Astrocyte (in vitro differentiated cells and primary cell): ENCODE data around the gene ABCA1. TPM values are rescaled to one million over a fixed set of nuclear protein-coding genes. Genes with fewer than 3 reads are reported as not detected.

Experiments
- DNase-seq: peaks from one replicate; pipeline ENCODE4 v3.0.0-alpha.2; 2010; ENCODE audit warnings: low read depth
- FAIRE-seq: peaks from 2 replicates; lab custom pipeline; 2011; peaks lifted over from hg19 to GRCh38; lab: Jason Lieb, UNC
- H2AFZ ChIP-seq: 2 replicates; pipeline ENCODE4 v1.6.0; 2012; ENCODE audit warnings: low read depth, low read length, inconsistent platforms
- H3K27ac ChIP-seq: 2 replicates; pipeline ENCODE4 v1.5.1; 2011; ENCODE audit warnings: low read depth, low read length, inconsistent platforms
- H3K27me3 ChIP-seq: 2 replicates; pipeline ENCODE4 v1.6.0; 2011; ENCODE audit warnings: low read length, inconsistent platforms; ENCODE audit not compliant: insufficient read depth
- H3K36me3 ChIP-seq: 2 replicates; pipeline ENCODE4 v1.5.1; 2011; ENCODE audit warnings: low read length, inconsistent platforms; ENCODE audit not compliant: insufficient read depth
- H3K4me1 ChIP-seq: 2 replicates; pipeline ENCODE4 v1.5.1; 2011; ENCODE audit warnings: low read length, inconsistent platforms; ENCODE audit not compliant: insufficient read depth
- H3K4me2 ChIP-seq: 2 replicates; pipeline ENCODE4 v1.6.0; 2012; ENCODE audit warnings: low read length, inconsistent platforms
- H3K4me3 ChIP-seq: 2 replicates; pipeline ENCODE4 v1.5.1; 2011; ENCODE audit warnings: low read depth, mild to moderate bottlenecking, low read length, inconsistent platforms; ENCODE audit not compliant: insufficient read depth
- H3K79me2 ChIP-seq: 2 replicates; pipeline ENCODE4 v1.6.0; 2012; ENCODE audit warnings: mild to moderate bottlenecking, low read length, inconsistent platforms; ENCODE audit not compliant: insufficient read depth
- H3K9ac ChIP-seq: 2 replicates; pipeline ENCODE4 v1.6.0; 2012; ENCODE audit warnings: mild to moderate bottlenecking, low read length, inconsistent platforms
- H3K9me3 ChIP-seq: 2 replicates; pipeline ENCODE4 v1.5.1; 2012; ENCODE audit warnings: low read depth, mild to moderate bottlenecking, low read length, inconsistent platforms; ENCODE audit not compliant: insufficient read depth
- H4K20me1 ChIP-seq: 2 replicates; pipeline ENCODE4 v1.6.0; 2012; ENCODE audit warnings: low read length, inconsistent platforms; ENCODE audit not compliant: insufficient read depth
- H3K27ac Mint-ChIP-seq: one replicate; pipeline ENCODE4 v1.8.0; 2021; ENCODE audit warnings: mild to moderate bottlenecking, mixed read lengths; ENCODE audit not compliant: unreplicated experiment
- H3K27me3 Mint-ChIP-seq: one replicate; pipeline ENCODE4 v1.8.0; 2021; ENCODE audit warnings: low read depth, mixed read lengths; ENCODE audit not compliant: unreplicated experiment
- H3K36me3 Mint-ChIP-seq: one replicate; pipeline ENCODE4 v1.8.0; 2021; ENCODE audit warnings: low read depth, mixed read lengths; ENCODE audit not compliant: unreplicated experiment
- H3K4me1 Mint-ChIP-seq: one replicate; pipeline ENCODE4 v1.8.0; 2021; ENCODE audit warnings: low read depth, mixed read lengths; ENCODE audit not compliant: unreplicated experiment
- H3K4me3 Mint-ChIP-seq: one replicate; pipeline ENCODE4 v1.8.0; 2021; ENCODE audit warnings: mild to moderate bottlenecking, moderate library complexity, mixed read lengths; ENCODE audit not compliant: unreplicated experiment
- H3K9me3 Mint-ChIP-seq: one replicate; pipeline ENCODE4 v1.8.0; 2021; ENCODE audit warnings: mild to moderate bottlenecking, mixed read lengths; ENCODE audit not compliant: unreplicated experiment
- EZH2 ChIP-seq: IDR thresholded peaks from 2 replicates; pipeline ENCODE4 v1.6.1; 2012; ENCODE audit warnings: mild to moderate bottlenecking, low read length, inconsistent platforms; ENCODE audit not compliant: insufficient read depth
- total RNA-seq: library from RNA; stranded (reverse); gene quantifications from 2 replicates; pipeline ENCODE4 v1.2.1, GENCODE V29; 2021
- TF ChIP-seq, protein P1 (sequence below): IDR thresholded peaks from 2 replicates; pipeline ENCODE4 v1.5.1; 2011; ENCODE audit warnings: low read depth, mild to moderate bottlenecking, inconsistent platforms, low read length, moderate library complexity; ENCODE audit not compliant: insufficient read depth

Gene ABCA1
- total RNA-seq, 1 donor from 2014 or later = 109 TPM

DNA sequence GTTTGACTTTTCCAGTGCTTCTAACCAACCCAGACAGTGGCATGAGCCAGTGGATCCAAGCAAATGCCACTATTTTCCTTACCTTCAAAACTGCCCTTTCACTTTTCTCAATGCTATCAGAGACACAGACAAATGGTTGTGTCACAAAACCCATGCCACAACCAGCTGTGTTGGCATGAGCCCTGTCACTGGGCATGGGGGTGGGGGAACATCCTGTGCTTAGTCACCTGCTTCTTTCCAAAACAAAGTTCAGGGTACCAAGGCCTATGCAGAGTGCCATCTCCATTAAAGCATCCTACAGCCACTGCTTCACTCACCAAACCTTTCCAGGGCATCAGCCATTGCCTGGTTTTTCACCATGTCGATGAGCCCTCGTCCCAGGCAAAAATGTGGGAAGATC, 133.9 kb downstream of the ABCA1 start:
- TF ChIP-seq EZH2 = no peak
- TF ChIP-seq, protein P1, sequence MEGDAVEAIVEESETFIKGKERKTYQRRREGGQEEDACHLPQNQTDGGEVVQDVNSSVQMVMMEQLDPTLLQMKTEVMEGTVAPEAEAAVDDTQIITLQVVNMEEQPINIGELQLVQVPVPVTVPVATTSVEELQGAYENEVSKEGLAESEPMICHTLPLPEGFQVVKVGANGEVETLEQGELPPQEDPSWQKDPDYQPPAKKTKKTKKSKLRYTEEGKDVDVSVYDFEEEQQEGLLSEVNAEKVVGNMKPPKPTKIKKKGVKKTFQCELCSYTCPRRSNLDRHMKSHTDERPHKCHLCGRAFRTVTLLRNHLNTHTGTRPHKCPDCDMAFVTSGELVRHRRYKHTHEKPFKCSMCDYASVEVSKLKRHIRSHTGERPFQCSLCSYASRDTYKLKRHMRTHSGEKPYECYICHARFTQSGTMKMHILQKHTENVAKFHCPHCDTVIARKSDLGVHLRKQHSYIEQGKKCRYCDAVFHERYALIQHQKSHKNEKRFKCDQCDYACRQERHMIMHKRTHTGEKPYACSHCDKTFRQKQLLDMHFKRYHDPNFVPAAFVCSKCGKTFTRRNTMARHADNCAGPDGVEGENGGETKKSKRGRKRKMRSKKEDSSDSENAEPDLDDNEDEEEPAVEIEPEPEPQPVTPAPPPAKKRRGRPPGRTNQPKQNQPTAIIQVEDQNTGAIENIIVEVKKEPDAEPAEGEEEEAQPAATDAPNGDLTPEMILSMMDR = no peak
- Histone ChIP-seq H3K4me3 (no peak overlapping the region), H3K9ac (no peak overlapping the region), H3K27me3 (no peaks in the 10 kb centered on the region), H3K27ac (no peak overlapping the region), H3K4me2 (no peak overlapping the region), H4K20me1 (peaks cover 5% of the 10 kb centered on the region), H3K9me3 (no peaks in the 10 kb centered on the region), H3K79me2 (no peaks in the 10 kb centered on the region), H3K36me3 (peaks cover 62% of the 10 kb centered on the region), H3K4me1 (peaks cover 7% of the 10 kb centered on the region), H2AFZ (no peak overlapping the region)
- peaks cover 5% of the 10 kb centered on the region for H3K4me1 Mint-ChIP-seq
- no peak overlapping the region for H3K4me3 Mint-ChIP-seq
- H3K9me3 Mint-ChIP-seq = no peaks in the 10 kb centered on the region
- FAIRE-seq (no peak), DNase-seq (no peak)
- no peaks in the 10 kb centered on the region for H3K27me3 Mint-ChIP-seq
- peaks cover 43% of the 10 kb centered on the region for H3K36me3 Mint-ChIP-seq
- peak overlapping the region; percentile 35 for H3K27ac Mint-ChIP-seq

- Histone ChIP-seq H3K4me1 (peaks cover 7% of the 10 kb centered on the region), H3K4me2 (no peak overlapping the region), H4K20me1 (peaks cover 5% of the 10 kb centered on the region), H2AFZ (no peak overlapping the region), H3K79me2 (no peaks in the 10 kb centered on the region), H3K27me3 (no peaks in the 10 kb centered on the region), H3K9me3 (no peaks in the 10 kb centered on the region), H3K9ac (no peak overlapping the region), H3K36me3 (peaks cover 69% of the 10 kb centered on the region), H3K27ac (no peak overlapping the region), H3K4me3 (no peak overlapping the region)
- no peak for TF ChIP-seq EZH2
- TF ChIP-seq, protein P1 = no peak
- Mint-ChIP-seq H3K36me3 (peaks cover 40% of the 10 kb centered on the region), H3K9me3 (no peaks in the 10 kb centered on the region), H3K4me3 (no peak overlapping the region), H3K27me3 (no peaks in the 10 kb centered on the region), H3K4me1 (peaks cover 3% of the 10 kb centered on the region), H3K27ac (peak overlapping the region; percentile 72)
- FAIRE-seq (no peak), DNase-seq (no peak)
Measured at GRCh38 chr9:104788251-104788650, 139.7 kb downstream of the ABCA1 start.

- Histone ChIP-seq H3K36me3 (peaks cover 66% of the 10 kb centered on the region), H3K27me3 (no peaks in the 10 kb centered on the region), H3K9me3 (no peaks in the 10 kb centered on the region), H2AFZ (no peak overlapping the region), H3K79me2 (no peaks in the 10 kb centered on the region), H3K9ac (no peak overlapping the region), H4K20me1 (peaks cover 5% of the 10 kb centered on the region), H3K4me2 (no peak overlapping the region), H3K27ac (no peak overlapping the region), H3K4me1 (peaks cover 7% of the 10 kb centered on the region), H3K4me3 (no peak overlapping the region)
- no peak overlapping the region for H3K4me3 Mint-ChIP-seq
- H3K27me3 Mint-ChIP-seq = no peaks in the 10 kb centered on the region
- H3K27ac Mint-ChIP-seq = no peak overlapping the region
- TF ChIP-seq, protein P1 = no peak
- TF ChIP-seq EZH2 = no peak
- peaks cover 45% of the 10 kb centered on the region for H3K36me3 Mint-ChIP-seq
- no peak for DNase-seq
- no peaks in the 10 kb centered on the region for H3K9me3 Mint-ChIP-seq
- H3K4me1 Mint-ChIP-seq = peaks cover 3% of the 10 kb centered on the region
- no peak for FAIRE-seq
Measured at GRCh38 chr9:104787306-104788015, 140.5 kb downstream of the ABCA1 start.
